A172 (cell line): Measurements from ENCODE around the gene SCYL1. TPM values are rescaled to one million over a fixed set of nuclear protein-coding genes. Genes with fewer than 3 reads are reported as not detected.

ENCODE experiments used
- DNase-seq: peaks from one replicate; pipeline ENCODE4 v3.0.0-alpha.2; 2015; ENCODE audit warnings: low spot score
- total RNA-seq: library from RNA; depleted of rRNA; stranded (reverse); fragments of >200 nt; shearing (Covaris generic); gene quantifications from 2 replicates; pipeline ENCODE4 v1.2.3, GENCODE V29; 2014

The SCYL1 gene
- total RNA-seq, 1 experiment from 2014 or later: 65.6 TPM

DNA sequence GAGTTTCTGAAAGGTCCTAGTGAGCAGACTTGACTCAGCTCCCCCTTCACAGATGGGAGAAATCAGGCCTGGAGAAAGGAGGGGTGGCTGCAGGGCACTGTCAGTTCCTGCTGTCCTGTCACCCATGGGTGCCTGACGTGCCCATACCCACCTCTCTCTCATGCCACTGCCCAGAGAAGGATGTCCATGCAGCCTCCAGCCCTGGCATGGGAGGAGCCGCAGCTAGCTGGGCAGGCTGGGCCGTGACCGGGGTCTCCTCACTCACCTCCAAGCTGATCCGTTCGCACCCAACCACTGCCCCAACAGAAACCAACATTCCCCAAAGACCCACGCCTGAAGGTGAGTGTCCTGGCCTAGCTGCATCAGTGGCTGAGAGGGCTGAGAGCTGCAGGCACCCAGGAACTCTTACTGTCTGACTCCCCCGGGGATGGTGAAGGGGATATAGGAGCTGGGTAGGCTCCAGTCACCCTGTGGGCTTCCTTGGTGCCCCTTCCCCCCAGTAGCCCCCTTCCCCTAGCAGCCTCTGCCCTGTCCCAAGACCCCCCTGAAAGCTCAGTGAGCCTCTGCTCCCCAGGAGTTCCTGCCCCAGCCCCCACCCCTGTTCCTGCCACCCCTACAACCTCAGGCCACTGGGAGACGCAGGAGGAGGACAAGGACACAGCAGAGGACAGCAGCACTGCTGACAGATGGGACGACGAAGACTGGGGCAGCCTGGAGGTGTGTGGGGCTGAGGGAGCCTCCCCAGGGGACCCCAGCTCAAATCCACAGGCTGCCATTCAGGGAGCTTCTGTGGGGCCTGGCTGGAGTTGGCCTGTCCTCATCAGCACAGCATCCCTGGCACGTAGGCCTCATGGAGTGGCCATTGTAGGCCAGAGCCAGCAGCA is 11.8 kb downstream of the SCYL1 start:
- DNase-seq: no peak

DNA sequence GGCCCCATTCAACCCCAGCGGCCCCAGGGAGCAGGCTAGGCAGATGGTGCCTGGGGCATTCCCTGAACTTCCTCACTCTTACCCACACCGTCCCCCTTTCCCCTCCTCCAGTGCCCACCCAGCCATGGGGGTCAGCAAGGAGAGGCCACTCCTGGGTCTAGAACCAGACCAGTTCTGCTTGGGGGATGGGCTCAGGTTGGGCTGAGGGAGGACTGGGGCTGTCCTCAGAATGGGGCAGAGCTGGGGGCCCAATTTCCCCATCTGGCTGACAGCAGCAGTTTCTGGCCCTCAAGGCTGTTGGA is 12.4 kb downstream of the SCYL1 start:
- no peak for DNase-seq

DNA sequence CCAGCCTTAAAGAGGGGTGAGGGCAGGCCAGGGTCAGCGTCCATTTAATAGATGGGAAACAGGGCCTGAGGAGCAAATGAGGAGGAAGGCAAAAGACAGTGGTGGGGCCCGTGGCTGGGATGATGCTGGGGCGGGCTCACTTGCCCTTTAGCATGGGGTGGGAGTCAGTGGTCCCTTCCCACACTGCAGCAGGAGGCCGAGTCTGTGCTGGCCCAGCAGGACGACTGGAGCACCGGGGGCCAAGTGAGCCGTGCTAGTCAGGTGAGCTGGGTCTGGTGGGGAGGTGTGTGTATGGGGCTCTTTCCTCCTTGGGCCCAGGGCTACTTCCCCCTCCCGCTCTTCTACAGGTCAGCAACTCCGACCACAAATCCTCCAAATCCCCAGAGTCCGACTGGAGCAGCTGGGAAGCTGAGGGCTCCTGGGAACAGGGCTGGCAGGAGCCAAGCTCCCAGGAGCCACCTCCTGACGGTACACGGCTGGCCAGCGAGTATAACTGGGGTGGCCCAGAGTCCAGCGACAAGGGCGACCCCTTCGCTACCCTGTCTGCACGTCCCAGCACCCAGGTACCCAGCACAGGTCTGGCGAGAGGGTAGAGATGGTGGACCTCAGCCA is 12.8 kb downstream of the SCYL1 start:
- no peak for DNase-seq

DNA sequence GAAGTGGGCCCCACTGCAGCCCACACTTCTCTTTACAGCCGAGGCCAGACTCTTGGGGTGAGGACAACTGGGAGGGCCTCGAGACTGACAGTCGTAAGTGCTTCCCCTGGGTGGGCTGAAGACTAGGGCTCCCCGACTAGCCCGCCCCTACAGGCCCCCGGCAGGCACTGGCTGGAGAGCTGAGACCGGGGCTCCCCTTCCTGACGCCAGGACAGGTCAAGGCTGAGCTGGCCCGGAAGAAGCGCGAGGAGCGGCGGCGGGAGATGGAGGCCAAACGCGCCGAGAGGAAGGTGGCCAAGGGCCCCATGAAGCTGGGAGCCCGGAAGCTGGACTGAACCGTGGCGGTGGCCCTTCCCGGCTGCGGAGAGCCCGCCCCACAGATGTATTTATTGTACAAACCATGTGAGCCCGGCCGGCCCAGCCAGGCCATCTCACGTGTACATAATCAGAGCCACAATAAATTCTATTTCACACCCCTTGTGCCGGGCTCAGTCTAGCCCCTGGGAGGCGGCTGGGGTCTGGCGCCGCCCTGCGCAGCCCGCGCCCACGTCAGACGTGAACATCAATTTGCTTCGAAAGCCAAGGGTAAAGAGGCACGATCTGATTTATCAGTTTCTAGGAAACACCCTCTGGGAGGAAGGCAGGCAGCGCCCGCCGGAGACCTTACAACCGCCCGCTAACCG is 13.5 kb downstream of the SCYL1 start:
- DNase-seq: no peak

DNA sequence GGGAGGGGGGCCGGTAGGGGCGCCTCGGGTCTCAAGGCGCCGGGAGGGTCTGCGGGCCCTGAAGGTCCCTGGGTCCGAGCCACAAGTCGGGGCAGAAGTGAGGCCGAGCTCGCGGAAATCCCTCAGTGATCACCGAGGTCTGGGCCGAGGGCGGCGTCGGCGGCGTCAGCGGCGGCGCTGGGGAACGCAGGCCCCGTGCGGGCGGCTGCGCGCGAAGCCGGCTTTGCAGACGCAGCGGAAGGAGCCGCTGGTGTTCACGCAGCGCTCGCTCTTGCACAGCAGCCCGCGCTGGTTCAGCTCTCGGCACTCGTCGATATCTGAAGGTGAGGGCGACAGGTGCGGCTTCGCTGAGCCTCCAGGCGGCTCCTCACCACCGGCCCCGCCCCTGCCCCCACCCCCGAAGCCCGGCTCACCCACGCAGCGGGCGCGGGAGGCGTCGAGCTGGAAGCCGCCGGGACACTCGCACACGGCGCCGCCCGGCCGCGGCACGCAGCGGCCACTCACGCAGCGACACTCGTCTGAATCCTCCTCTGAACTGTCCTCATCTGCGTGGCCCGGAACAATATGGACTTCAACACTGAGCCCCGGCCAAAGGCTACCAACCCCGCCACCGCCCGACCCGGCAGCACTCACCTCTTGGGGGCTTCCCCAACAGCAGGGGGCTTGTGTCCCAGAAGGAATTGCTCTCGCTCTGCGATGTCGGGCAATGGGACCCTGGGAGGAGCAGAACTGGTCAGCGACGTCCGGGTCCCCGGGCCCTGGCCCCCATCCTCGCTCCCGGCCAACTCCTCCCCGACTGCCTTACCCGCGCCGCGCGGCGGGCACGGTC is 14.2 kb downstream of the SCYL1 start:
- DNase-seq: no peak

DNA sequence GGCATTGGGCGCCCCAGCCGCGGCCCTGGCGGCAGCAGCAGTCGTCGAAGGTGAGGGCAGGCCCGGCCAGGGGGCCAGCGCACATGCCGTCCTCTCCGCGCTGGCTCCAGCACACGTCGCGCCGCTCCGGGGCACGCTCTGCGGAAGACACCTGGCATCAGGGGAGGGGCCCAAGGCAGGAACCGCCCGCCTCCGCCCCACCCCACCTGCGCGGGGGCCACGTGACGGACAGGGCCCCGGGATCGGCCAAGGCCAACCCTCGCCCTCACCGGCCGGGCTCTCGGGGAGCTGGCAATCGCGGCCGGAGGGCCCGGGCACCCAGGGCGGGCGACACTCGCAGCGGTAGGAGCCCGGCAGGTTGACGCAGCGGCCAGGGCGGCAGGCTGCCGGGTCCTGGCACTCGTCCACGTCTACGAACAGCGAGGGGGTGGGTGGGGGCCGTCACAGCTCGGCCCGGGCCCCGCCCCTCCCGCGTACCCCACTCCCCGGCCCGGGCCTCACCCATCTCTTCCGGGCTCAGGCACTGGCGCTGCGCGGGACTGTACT is 14.9 kb downstream of the SCYL1 start:
- DNase-seq: no peak

DNA sequence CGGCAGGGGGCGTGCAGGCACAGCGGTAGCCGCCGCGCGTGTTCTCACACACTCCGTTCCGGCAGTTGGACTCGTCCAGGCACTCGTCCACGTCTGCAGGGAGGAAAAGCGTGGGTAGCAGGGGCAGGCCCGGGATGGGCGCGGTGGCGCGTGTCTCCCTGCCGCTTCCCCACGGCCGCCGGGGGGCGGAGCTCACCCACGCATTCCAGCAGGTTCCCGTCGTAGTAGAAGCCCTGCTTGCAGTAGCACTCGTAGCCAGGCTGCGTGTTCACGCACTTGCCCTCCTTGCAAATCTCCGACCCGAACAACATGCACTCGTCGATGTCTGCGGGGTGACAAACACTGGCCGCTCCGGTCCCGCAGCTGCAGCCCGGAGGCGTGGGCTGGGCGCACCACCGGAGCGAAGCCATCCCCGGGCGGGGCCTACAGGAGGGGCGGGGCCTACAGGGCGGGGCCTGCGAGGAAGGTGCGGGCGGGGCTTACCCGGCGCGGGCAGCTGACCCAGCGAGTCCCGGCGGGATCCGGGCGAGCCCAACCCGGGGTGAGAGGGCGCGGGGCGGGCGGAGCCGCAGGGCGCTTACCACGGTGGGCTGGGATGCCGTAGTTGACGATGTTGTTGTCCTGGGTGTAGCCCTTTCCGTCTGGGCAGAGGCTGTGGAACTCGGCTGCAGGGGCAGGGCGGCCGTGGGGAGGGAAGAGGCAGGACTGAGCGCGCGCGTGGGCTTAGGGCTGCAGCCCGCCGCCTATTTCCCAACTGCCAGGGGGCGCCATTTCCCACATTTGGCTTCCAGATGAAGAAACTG is 15.6 kb downstream of the SCYL1 start:
- DNase-seq: peak; percentile 49

DNA sequence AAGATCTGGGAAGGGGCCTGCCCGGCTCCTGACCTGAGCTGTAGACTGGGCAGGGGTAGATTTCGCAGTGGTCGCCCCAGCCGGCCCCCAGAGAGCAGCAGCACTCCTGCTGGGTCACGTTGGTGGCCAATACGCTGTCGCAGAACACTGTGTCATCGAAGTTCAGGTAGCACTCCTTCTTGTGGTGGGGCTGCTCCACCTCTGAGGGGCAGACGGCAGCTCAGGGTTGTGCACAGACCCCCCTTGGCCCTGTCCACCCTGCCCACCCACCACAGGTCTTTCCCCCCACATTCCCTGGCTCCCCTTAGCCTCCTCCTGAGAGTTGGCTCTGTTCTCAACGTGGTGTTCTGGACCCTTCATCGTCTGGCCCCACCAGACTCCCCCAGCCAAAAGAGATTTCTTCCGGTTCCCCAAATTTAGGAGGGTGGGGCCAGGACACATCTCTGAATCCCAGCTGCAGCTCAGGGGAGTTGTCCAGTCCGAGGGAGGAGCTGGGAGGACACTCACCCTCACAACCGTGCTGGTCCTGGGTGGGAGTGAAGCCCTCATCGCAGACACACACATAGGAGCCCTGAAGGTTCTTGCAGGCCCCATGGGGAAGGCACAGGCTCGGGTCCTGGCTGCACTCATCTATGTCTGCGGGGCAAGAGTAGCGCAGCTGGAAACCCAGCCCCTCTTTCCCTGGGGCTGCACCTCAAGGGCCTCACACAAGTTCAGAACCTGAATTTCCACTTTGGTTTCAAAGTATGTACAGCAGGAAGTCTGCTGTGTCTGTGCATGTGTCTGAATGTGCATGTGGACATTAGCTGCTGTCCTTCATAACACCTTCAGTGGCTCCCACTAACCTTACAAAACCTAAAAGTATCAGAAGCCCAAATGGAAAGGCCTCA is 16.5 kb downstream of the SCYL1 start:
- no peak for DNase-seq

DNA sequence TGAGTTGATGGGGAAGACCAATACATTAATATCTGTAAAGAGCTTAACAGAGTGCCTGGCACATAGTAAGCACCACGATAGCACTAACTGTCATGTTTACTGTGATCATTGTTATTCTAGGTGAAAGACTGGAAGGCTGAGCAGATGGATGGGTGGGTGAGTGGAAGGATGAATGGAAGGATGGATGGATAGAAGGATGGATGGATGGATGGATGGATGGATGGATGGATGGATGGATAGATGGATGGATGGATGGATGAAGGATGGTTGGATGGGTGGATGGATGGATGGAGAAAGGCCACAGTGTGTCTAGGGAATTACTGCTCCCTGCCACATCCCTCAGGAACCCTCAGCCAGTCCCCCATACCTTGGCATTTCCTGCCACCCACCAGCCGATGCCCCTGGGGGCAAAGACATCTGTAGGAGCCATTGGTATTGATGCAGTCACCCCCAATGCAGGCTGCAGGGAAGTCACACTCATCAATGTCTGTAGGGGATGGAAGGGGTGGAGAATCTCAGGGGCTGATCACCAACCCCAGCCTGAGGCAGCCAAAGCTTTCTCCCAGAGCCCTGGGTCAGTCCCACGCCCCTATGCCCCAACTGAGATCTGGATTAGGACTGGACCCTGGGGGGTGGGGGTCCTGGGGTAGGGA is 18.0 kb downstream of the SCYL1 start:
- DNase-seq: no peak

DNA sequence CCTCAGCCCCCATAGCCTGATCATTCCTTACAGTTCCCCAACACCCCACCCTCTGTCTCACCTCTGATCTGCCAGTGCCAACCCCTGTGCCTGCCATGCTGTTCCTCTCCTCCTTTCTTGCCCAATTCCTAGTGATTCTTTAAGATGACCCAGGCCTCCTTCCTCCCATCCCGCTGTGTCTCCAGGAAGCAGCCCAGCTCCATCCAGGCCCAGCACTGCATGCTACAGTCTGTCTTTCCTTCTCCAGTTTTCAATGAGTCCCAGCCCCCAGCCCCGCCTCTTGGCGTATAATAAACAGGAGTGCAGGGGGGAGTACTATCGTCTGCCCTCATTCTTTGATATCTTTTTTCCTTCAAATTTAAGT is 21.0 kb downstream of the SCYL1 start:
- DNase-seq: no peak

DNA sequence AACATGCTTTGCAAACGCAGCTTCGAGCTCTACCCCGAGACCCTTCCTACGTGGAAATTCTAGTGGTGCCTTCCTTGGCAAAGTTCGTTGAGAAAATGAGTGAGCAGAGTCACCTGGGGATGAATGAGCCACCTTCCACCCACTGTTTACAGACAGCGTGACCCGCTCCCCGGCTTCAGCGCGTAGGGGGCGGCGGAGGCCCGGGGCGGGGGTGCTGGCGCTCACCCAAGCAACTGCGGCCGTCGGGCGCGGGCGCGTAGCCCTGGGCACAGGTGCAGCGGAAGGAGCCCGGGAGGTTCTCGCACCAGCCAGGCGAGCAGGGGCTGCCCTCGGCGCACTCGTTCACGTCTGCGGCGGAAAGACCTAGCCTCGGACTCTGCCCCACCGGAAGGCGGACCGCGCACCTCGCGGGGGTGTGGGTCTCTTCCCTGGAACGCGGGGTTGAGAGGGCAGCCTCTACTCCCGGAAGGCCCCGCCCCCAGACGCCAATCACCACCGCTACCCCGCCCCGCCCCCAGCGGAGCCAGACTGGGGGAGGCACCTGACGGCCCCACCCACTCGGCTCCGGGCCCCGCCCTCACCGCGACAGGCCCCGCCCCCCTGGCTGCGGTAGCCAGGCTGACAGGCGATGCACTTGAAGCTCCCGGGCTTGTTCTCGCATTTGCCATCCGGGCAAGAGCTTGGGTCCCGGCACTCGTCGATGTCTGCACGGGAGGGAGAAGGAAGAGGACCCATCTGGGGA is 21.5 kb downstream of the SCYL1 start:
- DNase-seq: no peak

DNA sequence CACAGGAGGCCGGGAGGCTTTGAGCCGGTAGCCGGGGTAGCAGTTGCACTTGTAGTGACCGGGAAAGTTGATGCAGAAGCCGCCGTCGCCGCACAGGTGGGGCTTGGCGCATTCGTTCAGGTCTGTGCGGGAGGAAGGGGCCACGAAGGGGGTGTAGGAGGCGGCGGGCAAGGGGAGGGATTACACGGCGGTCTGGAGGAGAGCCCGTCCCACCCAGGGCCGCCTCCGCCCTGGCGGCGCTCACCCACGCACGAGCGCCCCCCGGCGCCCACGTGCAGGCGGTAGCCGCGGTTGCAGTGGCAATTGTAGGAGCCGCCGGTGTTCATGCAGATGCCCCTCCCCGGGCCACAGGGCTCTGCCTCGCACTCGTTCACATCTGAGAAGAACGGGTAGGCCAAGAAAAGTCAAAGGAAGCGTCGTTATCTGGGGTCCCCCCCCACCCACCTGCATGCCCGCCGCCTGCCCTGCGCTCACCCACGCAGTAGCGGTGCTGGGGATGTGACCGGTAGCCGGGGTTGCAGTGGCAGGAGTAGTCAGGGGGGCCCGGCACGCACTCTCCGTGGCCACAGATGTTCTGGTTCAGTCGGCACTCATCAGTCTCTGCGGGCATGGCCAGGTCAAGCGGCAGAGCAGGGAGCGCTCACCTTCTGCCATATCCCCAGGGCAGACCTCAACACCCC is 22.7 kb downstream of the SCYL1 start:
- DNase-seq: no peak

DNA sequence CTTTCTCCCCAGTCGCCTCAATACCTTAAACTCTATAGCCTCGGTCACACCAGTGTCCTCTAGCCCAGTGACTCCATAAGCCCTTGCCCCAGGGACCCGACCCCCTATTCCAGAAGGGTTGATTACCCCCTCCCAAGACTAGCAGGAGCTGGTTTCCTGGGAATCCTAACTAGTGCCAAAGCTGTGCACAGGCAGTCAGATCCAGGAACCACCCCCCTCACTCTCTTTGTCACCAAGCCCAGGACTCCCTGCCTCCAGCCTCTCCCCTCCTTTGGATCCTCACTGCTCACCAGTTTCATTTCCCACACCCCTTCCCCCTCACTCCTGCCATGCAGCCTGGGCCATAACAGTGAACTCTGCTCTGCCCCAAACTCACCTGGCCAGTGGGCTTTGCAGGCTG is 23.5 kb downstream of the SCYL1 start:
- no peak for DNase-seq

DNA sequence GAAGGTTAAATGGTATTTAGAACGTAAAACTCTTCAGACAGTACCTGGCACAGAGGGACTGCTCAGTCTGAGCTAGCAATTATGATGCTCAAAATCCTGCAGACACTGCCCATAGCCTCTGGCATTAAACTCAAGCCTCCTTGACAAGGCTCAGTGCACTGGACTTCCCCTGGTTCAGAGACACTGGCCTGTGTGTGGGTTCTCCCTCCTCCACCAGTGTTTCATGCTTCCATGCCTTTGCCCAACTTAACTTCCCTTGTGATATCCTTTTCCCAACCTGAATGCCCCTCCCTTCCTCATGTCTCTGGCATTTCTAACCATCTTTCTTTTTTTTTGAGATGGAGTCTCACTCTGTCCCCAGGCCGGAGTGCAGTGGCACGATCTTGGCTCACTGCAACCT is 24.2 kb downstream of the SCYL1 start:
- DNase-seq: no peak

DNA sequence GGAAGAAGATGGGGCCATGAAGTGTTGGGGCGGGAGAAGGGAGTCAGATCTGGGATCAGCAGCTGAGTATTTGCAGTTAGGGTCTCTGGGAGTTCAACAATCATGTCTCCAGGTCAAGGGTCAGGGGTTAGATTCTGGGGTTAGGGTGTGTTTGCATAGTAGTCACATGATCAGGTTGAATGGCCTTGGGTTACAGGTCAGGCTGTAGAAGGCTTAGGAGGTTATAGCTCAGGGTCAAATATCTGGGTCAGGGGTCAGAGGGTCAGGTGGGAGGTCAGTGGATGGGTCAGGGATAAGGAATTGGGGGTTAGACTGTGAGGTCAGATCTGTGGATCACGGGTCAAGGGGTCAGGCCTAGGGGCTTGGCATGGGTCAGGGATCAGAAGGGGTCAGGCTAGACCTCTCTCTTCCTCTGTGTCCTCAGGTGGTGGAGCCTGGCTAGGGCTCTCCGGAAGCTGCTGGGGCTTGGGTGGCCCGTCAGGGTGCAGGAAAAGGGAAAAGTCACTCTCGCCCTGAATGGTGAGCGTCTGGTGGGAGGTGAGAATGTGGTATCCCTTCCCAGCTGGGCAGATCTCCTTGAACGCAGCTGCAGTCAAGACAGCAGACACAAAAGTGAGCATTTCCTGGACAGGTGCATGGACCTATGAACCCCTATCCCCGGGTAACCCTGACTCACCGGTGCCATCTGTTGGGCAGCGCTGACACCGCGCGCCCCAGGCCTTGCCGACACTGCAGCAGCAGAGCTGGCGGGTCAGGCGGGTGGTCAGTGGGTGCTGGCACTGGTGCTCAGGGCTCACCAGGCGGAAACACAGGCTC is 26.9 kb downstream of the SCYL1 start:
- DNase-seq: peak; percentile 48

DNA sequence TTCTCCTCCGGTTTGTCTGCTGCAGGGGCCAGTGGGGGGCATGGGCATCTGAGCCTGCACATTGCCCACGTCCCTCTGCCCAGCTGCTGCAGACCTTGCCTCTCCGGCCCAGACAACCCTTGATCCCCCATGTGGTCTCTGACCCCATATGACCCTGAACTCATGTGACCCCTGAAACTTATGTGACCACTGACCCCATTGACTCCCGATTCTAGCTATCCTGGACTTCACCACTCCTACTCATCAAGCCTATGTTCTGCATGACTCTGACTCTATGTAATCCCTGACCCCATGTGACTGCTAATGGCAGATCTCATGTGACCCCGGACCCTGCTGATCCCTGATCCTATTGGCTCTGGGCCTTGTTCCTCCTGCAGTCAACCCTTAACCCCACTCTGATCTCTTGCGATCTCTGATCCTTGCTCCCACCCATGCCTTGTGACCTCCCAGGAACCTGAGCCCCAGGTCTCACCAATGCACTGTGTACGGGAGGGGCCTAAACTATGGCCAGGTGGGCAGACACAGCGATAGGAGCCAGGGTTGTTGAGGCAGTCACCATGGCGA is 27.6 kb downstream of the SCYL1 start:
- no peak for DNase-seq
